ENCODE measurements around the gene MAP4K4. TPM values are rescaled to one million over a fixed set of nuclear protein-coding genes. Genes with fewer than 3 reads are reported as not detected.
A peak's percentile ranks its signal among the peaks of the same experiment; 100 is the strongest.

Gene MAP4K4
- total RNA-seq, 2 donors from 2014 or later, result 69.1 to 71.5 TPM

GRCh38 chr2:101679037-101679726, 18.3 kb upstream of the MAP4K4 start:
- Mint-ChIP-seq H3K9me3 (no peaks in the 10 kb centered on the region), H3K27ac (no peak overlapping the region), H3K27me3 (peaks cover 0 to 9% of the 10 kb centered on the region in 2 donors), H3K4me1 (ENCODE audit: low read depth in 2 of 2) (peaks cover 5 to 6% of the 10 kb centered on the region in 2 donors), H3K36me3 (no peaks in the 10 kb centered on the region), H3K4me3 (no peak overlapping the region)
- no peak for DNase-seq (ENCODE audit: low spot score)
- no peak for ATAC-seq

- Mint-ChIP-seq H3K9me3 (no peaks in the 10 kb centered on the region), H3K27ac (no peak overlapping the region), H3K27me3 (peaks cover 0 to 9% of the 10 kb centered on the region in 2 donors), H3K36me3 (no peaks in the 10 kb centered on the region), H3K4me1 (ENCODE audit: low read depth in 2 of 2) (peaks cover 2 to 5% of the 10 kb centered on the region in 2 donors), H3K4me3 (no peak overlapping the region)
- ATAC-seq (no peak), DNase-seq (ENCODE audit: low spot score) (no peak)
Observed at GRCh38 chr2:101679801-101680487, 17.6 kb upstream of the MAP4K4 start.

- ATAC-seq, result no peak
- DNase-seq (ENCODE audit: low spot score), result no peak
- Mint-ChIP-seq H3K4me3 (no peak overlapping the region), H3K4me1 (ENCODE audit: low read depth in 2 of 2) (no peaks in the 10 kb centered on the region), H3K27me3 (peaks cover 0 to 6% of the 10 kb centered on the region in 2 donors), H3K27ac (no peak overlapping the region), H3K9me3 (no peaks in the 10 kb centered on the region), H3K36me3 (no peaks in the 10 kb centered on the region)
Observed at GRCh38 chr2:101682311-101682710, 15.2 kb upstream of the MAP4K4 start.

GRCh38 chr2:101684313-101684712, 13.2 kb upstream of the MAP4K4 start:
- Mint-ChIP-seq H3K4me1 (ENCODE audit: low read depth in 2 of 2) (no peaks in the 10 kb centered on the region), H3K9me3 (no peaks in the 10 kb centered on the region), H3K27ac (no peak overlapping the region), H3K36me3 (no peaks in the 10 kb centered on the region), H3K27me3 (peaks cover 0 to 3% of the 10 kb centered on the region in 2 donors), H3K4me3 (no peak overlapping the region)
- no peak for ATAC-seq
- no peak for DNase-seq (ENCODE audit: low spot score)

GRCh38 chr2:101688261-101688660, 9.2 kb upstream of the MAP4K4 start:
- Mint-ChIP-seq H3K36me3 (no peaks in the 10 kb centered on the region), H3K27me3 (peaks cover 0 to 2% of the 10 kb centered on the region in 2 donors), H3K9me3 (no peaks in the 10 kb centered on the region), H3K4me1 (ENCODE audit: low read depth in 2 of 2) (peaks cover 5 to 6% of the 10 kb centered on the region in 2 donors), H3K27ac (no peak overlapping the region), H3K4me3 (no peak overlapping the region)
- DNase-seq (ENCODE audit: low spot score), result no peak
- no peak for ATAC-seq

- Mint-ChIP-seq H3K27me3 (peaks cover 0 to 2% of the 10 kb centered on the region in 2 donors), H3K9me3 (no peaks in the 10 kb centered on the region), H3K4me3 (no peak overlapping the region), H3K4me1 (ENCODE audit: low read depth in 2 of 2) (peaks cover 5 to 6% of the 10 kb centered on the region in 2 donors), H3K36me3 (no peaks in the 10 kb centered on the region), H3K27ac (no peak overlapping the region)
- ATAC-seq (no peak), DNase-seq (ENCODE audit: low spot score) (no peak)
Observed at GRCh38 chr2:101689114-101689825, 8.2 kb upstream of the MAP4K4 start.

GRCh38 chr2:101690547-101691152, 6.9 kb upstream of the MAP4K4 start:
- ATAC-seq (no peak), DNase-seq (ENCODE audit: low spot score) (no peak)
- peaks cover 5 to 6% of the 10 kb centered on the region in 2 donors for H3K4me1 Mint-ChIP-seq (ENCODE audit: low read depth in 2 of 2)
- peaks cover 0 to 2% of the 10 kb centered on the region in 2 donors for H3K27me3 Mint-ChIP-seq
- H3K9me3 Mint-ChIP-seq, result no peaks in the 10 kb centered on the region
- H3K4me3 Mint-ChIP-seq, result no peak overlapping the region
- H3K36me3 Mint-ChIP-seq, result no peaks in the 10 kb centered on the region
- H3K27ac Mint-ChIP-seq, result no peak overlapping the region

GRCh38 chr2:101692041-101692440, 5.5 kb upstream of the MAP4K4 start:
- Mint-ChIP-seq H3K27ac (no peak overlapping the region), H3K4me3 (no peak overlapping the region), H3K4me1 (ENCODE audit: low read depth in 2 of 2) (peaks cover 10 to 11% of the 10 kb centered on the region in 2 donors), H3K36me3 (no peaks in the 10 kb centered on the region), H3K9me3 (no peaks in the 10 kb centered on the region), H3K27me3 (peaks cover 0 to 4% of the 10 kb centered on the region in 2 donors)
- DNase-seq (ENCODE audit: low spot score) (no peak), ATAC-seq (no peak)

GRCh38 chr2:101692766-101693165, 4.7 kb upstream of the MAP4K4 start:
- peaks cover 0 to 4% of the 10 kb centered on the region in 2 donors for H3K27me3 Mint-ChIP-seq
- H3K9me3 Mint-ChIP-seq, result no peaks in the 10 kb centered on the region
- peaks cover 10 to 11% of the 10 kb centered on the region in 2 donors for H3K4me1 Mint-ChIP-seq (ENCODE audit: low read depth in 2 of 2)
- DNase-seq (ENCODE audit: low spot score), result no peak
- H3K4me3 Mint-ChIP-seq, result no peak overlapping the region
- no peak for ATAC-seq
- no peak overlapping the region for H3K27ac Mint-ChIP-seq
- H3K36me3 Mint-ChIP-seq, result no peaks in the 10 kb centered on the region

- Mint-ChIP-seq H3K27me3 (peaks cover 0 to 4% of the 10 kb centered on the region in 2 donors), H3K27ac (no peak overlapping the region), H3K4me1 (ENCODE audit: low read depth in 2 of 2) (peaks cover 10 to 11% of the 10 kb centered on the region in 2 donors), H3K4me3 (no peak overlapping the region), H3K36me3 (no peaks in the 10 kb centered on the region), H3K9me3 (no peaks in the 10 kb centered on the region)
- DNase-seq (ENCODE audit: low spot score) (no peak), ATAC-seq (no peak)
Observed at GRCh38 chr2:101693991-101694588, 3.4 kb upstream of the MAP4K4 start.

GRCh38 chr2:101696272-101697123, 1.0 kb upstream of the MAP4K4 start:
- Mint-ChIP-seq H3K4me1 (ENCODE audit: low read depth in 2 of 2) (peaks cover 10 to 14% of the 10 kb centered on the region in 2 donors), H3K9me3 (no peaks in the 10 kb centered on the region), H3K36me3 (peaks cover 5% of the 10 kb centered on the region), H3K27ac (peak overlapping the region; percentile 71 to 74), H3K4me3 (no peak overlapping the region), H3K27me3 (peaks cover 0 to 4% of the 10 kb centered on the region in 2 donors)
- no peak for DNase-seq (ENCODE audit: low spot score)
- no peak for ATAC-seq

- H3K27ac Mint-ChIP-seq, result no peak overlapping the region
- ATAC-seq (peak; percentile 66), DNase-seq (ENCODE audit: low spot score) (no peak)
- H3K4me3 Mint-ChIP-seq, result no peak overlapping the region
- peaks cover 13 to 22% of the 10 kb centered on the region in 2 donors for H3K4me1 Mint-ChIP-seq (ENCODE audit: low read depth in 2 of 2)
- peaks cover 0 to 2% of the 10 kb centered on the region in 2 donors for H3K27me3 Mint-ChIP-seq
- peaks cover 13% of the 10 kb centered on the region for H3K36me3 Mint-ChIP-seq
- no peaks in the 10 kb centered on the region for H3K9me3 Mint-ChIP-seq
Observed at GRCh38 chr2:101698014-101698843, 722 bp downstream of the MAP4K4 start.

All from natural killer cell treated with Interleukin-12 subunit alpha and Interleukin-12 subunit beta and Interleukin-15 and Interleukin-18, amount 100 ng/mL, for 72 hours (primary cell).